HuH-7 (cell line): ENCODE data around the gene IDH3G.
"Not testable (repeated sequence)": the region's sequence is repeated elsewhere in the genome, so short reads cannot be mapped to it uniquely, and the experiment has no call there.

Experiments
- DNase-seq: peaks from one replicate; pipeline ENCODE4 v3.0.0; 2011; ENCODE audit warnings: low spot score

IDH3G gene

GRCh38 chrX:153794018-153794896 lies at the start of gene IDH3G, which contains the start of gene SSR4:
Gene IDH3G, minus strand, starts transcription at chrX:153794375. Its CDS starts 49 bp downstream, at chrX:153794326.
Gene SSR4, plus strand, starts transcription at chrX:153794668. Its CDS starts 20 bp downstream, at chrX:153794688.
- DNase-seq: peak; percentile 98

DNA sequence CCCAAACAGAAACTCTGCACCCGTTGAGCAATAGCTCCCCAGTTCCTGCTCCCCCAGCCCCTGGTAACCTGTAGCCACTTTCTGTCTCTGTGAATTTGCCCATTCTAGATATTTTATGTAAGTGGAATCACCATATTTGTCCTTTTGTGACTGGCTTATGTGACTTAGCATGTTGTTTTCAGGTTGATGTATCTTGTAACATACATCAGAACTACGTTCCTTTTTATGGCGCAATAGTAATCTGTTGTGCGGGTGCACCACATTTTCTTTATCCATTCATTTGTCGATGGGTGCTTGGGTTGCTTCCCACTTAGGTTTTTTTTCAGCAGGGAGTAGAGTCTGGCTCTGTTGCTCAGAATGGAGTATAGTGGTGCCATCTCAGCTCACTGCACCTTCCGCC lies 42.7 kb upstream of the IDH3G start:
- DNase-seq: no peak

GRCh38 chrX:153832728-153833127 lies 38.6 kb upstream of the IDH3G start:
- DNase-seq: no peak

DNA sequence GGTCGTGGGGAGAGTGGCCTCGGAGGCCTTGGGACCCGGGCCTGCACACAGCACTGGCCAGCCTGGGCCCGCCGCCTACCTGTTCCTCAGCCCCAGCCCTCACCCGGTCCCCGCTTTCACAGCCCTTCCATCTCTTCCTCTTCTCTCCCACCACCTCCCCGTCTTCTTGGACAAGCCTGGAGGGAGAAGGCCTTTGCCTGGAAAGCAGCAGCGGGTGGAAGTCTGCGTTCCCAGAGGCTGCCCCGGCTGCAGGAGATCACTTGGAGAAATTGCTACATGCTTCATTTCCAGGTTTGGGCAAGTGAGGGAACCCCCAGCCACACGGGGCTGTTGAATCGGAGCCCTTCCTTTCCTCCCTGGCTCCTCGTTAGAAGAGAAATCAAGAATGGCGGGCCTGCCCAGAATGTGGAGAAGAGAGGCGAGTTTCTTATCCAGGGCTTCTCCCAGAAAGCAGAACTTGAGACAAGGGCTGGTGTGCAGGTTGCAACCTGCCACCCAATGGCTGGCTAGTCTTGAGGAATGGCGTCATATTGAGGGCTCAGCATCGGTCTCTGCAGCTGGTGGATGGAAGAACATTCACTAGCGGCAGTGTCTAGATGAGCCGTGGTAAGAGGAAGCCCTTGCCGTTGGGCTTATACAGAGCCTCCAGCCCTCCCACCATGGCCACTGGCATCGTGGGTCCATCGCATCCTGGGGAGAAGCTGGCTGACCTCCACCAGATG lies 37.4 kb upstream of the IDH3G start:
- DNase-seq: no peak

GRCh38 chrX:153830640-153831428 lies 36.7 kb upstream of the IDH3G start:
- no peak for DNase-seq

- no peak for DNase-seq
Observed at GRCh38 chrX:153829799-153830639, 35.8 kb upstream of the IDH3G start, which contains the start of gene PDZD4. Gene PDZD4, minus strand, starts transcription at chrX:153830544. Its CDS starts 246 bp downstream, at chrX:153830298.

GRCh38 chrX:153829549-153829798 lies 35.3 kb upstream of the IDH3G start:
- DNase-seq: no peak

- peak; percentile 40 for DNase-seq
Observed at GRCh38 chrX:153828723-153829548, 34.8 kb upstream of the IDH3G start.

- no peak for DNase-seq
Observed at GRCh38 chrX:153828308-153828707, 34.1 kb upstream of the IDH3G start.

DNA sequence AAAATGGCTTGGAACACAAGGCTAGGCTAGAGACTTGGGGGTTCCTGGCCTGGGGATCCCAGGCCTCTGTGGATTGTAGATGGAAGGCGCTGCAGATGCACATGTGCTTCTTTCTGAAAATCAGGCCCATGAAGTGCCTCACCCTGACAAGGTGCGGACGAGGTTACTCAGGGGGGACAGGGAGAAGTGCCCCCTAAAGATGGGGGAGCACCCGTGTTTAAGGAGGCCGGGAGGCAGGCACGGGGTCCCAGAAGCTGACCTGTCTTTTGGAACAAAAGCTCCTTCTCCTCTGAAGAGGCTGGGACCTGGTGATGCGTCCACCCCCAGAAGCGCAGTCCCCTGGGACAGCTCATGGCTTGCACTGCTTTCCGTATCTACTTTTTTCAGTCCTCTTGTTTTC lies 33.7 kb upstream of the IDH3G start:
- peak; percentile 1 for DNase-seq

DNA sequence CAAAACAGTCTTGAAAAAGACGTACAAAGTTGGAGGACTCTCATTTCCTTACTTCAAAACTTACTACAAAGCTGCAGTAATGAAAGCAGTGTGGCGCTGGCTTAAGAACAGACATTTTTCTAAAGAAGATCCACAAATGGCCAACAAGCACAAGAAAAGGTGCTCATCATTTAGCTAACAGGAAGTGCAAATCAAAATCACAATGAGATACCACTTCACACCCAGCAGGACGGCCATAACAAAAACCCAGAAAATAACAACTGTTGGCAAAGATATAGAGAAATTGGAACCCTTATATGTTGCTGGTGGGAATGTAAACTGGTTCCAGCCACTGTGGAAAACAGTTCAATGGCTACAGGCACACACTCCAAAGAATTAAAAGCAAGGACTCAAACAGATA lies 32.8 kb upstream of the IDH3G start:
- DNase-seq: no peak

GRCh38 chrX:153825042-153825441 lies 30.9 kb upstream of the IDH3G start:
- peak; percentile 1 for DNase-seq

DNA sequence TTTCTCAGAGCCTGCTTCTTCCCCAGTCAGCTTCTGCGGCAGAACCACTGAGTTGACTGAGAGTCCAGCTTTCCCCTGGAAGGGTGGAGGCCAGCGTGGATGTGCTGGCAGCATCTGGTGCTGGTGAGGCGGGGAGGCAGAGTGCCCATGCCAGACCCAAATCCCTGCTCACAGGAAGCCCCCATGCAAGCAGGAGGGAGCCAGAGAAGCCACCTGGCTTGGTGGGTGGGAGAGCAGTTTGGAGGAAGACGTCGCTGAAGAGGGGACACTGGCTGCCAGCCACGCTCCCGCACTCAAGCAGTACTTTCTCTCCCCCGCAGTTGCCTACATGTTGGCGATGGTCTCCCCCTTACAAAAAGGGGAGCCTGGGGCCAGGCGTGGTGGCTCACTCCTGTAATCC lies 30.2 kb upstream of the IDH3G start:
- DNase-seq: no peak

DNA sequence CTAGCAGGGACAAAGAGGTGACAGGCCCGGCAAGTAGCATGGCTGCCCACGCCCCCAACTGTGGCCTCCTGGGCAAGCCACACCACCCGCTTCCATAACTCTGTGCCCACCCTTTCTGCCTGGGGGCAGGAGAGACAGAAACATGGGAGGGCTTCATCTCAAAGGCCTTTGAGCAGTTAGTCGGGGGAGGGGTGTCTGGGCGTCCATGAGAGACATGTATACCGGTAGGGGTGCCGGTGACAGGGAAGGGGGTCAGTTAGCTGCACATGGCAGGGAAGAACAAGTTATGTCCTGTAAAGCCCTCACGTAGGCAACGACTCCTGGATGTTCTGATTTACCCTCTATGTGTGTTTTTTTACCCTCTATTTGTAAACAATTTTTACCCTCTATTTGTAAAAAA lies 26.9 kb upstream of the IDH3G start:
- no peak for DNase-seq

DNA sequence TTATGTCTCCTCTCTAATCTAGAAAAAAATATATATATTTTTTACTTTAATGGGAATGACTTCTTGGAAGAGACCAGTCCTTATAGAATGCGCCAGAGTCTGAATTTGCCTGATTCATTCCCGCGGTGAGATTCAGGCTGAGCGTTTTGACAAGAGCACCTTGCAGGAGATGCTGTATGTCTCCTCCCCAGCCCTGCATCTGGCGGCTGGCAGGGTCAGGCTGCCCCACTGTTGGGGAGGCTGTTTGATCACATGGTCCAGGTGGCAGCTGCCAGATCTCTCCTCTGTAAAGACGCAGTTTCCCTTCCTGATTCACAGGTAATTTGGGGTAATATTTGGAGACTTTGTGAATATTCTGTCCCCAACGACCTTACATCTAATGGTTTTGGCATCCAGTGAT lies 26.4 kb upstream of the IDH3G start:
- no peak for DNase-seq

DNA sequence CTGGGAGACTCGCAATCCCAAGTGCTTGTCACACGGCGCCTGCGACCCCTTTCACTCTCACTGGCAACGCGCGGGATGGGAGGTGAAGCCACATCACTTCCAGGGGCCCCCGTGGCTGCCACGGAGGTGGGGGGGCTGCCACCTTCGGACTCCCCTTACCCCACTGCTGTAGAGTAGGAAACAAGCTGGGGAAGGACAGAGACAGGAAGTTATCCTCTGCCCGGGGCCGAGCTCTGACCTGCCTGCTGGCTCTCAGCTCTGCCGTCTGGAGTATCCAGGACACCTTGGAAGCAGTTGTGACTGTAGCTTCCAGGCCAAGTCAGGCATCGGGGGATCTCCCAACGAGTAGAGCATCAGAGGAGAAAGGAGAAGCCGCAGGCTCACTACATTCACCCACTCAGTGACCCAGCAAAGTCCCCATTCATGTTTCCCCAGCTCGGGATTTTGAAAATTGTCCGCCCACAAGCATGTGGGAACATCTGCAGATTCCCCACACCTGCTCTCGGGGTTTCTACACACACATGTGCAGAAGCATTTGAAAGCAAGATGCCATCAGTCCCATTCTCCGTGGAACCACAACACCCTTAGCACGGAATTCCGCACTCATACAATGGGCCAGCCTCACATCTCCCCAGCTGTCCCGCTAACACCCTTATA lies 25.3 kb upstream of the IDH3G start:
- DNase-seq: no peak

DNA sequence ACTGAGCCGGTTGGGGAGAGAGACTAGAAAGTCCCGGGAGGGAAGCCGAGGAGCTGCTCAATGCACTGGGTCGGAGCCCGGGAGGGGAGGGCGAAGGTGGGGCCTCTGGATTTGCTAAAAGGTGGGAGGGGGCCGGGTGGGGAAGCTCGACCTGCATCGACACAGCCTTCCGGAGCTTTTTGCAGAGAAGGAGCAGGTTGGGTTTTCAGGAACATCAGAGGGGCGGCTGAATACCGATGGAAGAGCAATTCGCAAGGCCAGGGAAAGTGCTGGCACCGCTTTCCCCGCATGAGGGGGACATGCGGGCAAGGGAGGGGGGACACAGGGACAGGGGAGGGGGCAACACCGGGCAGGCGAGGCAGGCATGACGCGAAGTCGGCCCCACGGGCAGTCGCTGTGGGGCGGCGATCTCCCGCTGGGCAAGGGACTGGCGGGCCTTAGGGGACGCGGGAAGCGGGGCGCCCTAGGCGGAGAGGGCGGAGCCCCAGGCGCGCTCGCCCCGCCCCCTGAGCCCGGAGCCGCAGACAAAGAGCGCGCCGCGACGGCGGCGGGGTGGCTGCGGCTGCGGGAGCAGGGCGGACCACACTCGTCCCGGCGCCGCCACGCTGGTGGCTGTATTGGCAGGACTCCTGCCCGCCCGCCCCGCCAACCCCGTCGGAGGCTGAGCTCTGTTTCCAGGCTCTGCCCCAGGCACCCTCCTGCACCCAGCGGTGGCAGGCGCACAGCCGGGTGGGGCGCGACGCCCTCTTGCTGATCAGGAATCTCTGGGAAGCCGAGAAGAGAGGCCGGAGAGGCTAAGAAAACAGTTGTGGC lies 24.6 kb upstream of the IDH3G start:
- peak; percentile 65 for DNase-seq

DNA sequence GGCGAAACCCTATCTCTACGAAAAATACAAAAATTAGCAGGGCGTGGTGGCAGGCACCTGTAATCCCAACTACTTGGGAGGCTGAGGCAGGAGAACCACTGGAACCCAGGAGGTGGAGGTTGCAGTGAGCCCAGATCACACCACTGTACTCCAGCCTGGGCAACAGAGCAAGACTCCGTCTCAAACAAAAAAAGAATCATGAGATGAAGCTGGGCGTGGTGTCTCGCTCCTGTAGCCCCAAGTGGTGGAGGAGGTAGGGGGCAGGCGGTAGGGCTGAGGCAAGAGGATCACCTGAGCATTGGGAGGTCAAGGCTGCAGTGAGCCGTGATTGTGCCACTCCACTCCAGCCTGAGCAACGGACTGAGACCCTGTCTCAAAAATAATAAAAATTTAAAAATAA lies 23.9 kb upstream of the IDH3G start:
- DNase-seq: not testable (repeated sequence)
